ENCODE data around the gene SEC14L2. TPM values are rescaled to one million over a fixed set of nuclear protein-coding genes. Genes with fewer than 3 reads are reported as not detected.

SEC14L2 gene
- total and polyA plus RNA-seq, 2 experiments from 2014 or later, result 2.5 to 4.2 TPM

- H3K79me2 ChIP-seq (replicated peaks; ENCODE audit: insufficient read depth), result no peaks in the 10 kb centered on the region
- H3K27me3 ChIP-seq (ENCODE audit: insufficient read depth), result no peaks in the 10 kb centered on the region
- H4K20me1 ChIP-seq (replicated peaks; ENCODE audit: insufficient read depth), result no peaks in the 10 kb centered on the region
- DNase-seq (ENCODE audit: low spot score) (no peak), ATAC-seq (no peak)
- H3K36me3 ChIP-seq (ENCODE audit: insufficient read depth), result no peaks in the 10 kb centered on the region
- H3K4me1 ChIP-seq (ENCODE audit: insufficient read depth), result no peaks in the 10 kb centered on the region
- no peak overlapping the region for H3K4me3 ChIP-seq
- H3K4me2 ChIP-seq, result no peak overlapping the region
- no peak overlapping the region for H3K27ac ChIP-seq (ENCODE audit: low read depth)
- Mint-ChIP-seq H3K36me3 (ENCODE audit: low read depth) (no peaks in the 10 kb centered on the region), H3K4me3 (no peak overlapping the region), H3K27ac (no peak overlapping the region), H3K27me3 (ENCODE audit: insufficient read depth, low read depth, poor library complexity) (peaks cover 4% of the 10 kb centered on the region), H3K4me1 (no peaks in the 10 kb centered on the region), H3K9me3 (no peaks in the 10 kb centered on the region)
- TF ChIP-seq EZH2 (IDR thresholded peaks at IDR 0.05; ENCODE audit: low read depth, unreplicated experiment) (no peak), ETS1 (IDR thresholded peaks at IDR 0.05) (no peak), CREB1 (CRISPR knock-in tag; IDR thresholded peaks at IDR 0.05; ENCODE audit: low read depth) (no peak), ZNF331 (CRISPR knock-in tag; IDR thresholded peaks at IDR 0.05; ENCODE audit: low read depth) (no peak), STAT1 (IDR thresholded peaks at IDR 0.05; ENCODE audit: unreplicated experiment) (no peak), JUNB (IDR thresholded peaks at IDR 0.05; ENCODE audit: unreplicated experiment) (no peak)
- peaks cover 6% of the 10 kb centered on the region; the same call in 1 of the 2 replicates for H3K9me2 ChIP-seq (ENCODE audit: insufficient read depth)
- H3F3A ChIP-seq (replicated peaks; ENCODE audit: low read depth), result no peaks in the 10 kb centered on the region
- no peak overlapping the region for H2AFZ ChIP-seq
Observed at GRCh38 chr22:30469165-30469564, 72.3 kb downstream of the SEC14L2 start.

GRCh38 chr22:30470655-30471054 lies 73.8 kb downstream of the SEC14L2 start:
- no peaks in the 10 kb centered on the region for H3K36me3 Mint-ChIP-seq (ENCODE audit: low read depth)
- H3K4me3 Mint-ChIP-seq, result no peak overlapping the region
- H3K4me1 Mint-ChIP-seq, result no peaks in the 10 kb centered on the region
- TF ChIP-seq EZH2phosphoT487 (IDR thresholded peaks at IDR 0.05; ENCODE audit: unreplicated experiment) (no peak), NANOG (IDR thresholded peaks at IDR 0.05; ENCODE audit: borderline replicate concordance) (no peak), CTCF (conservative IDR thresholded peaks at IDR 0.05; ENCODE audit: low read depth in 2 of 2) (no peak), CREB1 (CRISPR knock-in tag; IDR thresholded peaks at IDR 0.05; ENCODE audit: low read depth) (no peak), ZNF331 (CRISPR knock-in tag; IDR thresholded peaks at IDR 0.05; ENCODE audit: low read depth) (no peak), REST (IDR thresholded peaks at IDR 0.05; ENCODE audit: unreplicated experiment) (no peak), EZH2 (IDR thresholded peaks at IDR 0.05; ENCODE audit: low read depth, unreplicated experiment) (no peak), POLR2AphosphoS5 (IDR thresholded peaks at IDR 0.05; ENCODE audit: low read depth) (no peak), JUNB (IDR thresholded peaks at IDR 0.05; ENCODE audit: unreplicated experiment) (no peak), STAT1 (IDR thresholded peaks at IDR 0.05; ENCODE audit: unreplicated experiment) (no peak), ZNF114 (CRISPR knock-in tag; IDR thresholded peaks at IDR 0.05) (no peak), ETS1 (IDR thresholded peaks at IDR 0.05) (no peak)

More at GRCh38 chr22:30470655-30471054, 73.8 kb downstream of the SEC14L2 start:
- Histone ChIP-seq H4K20me1 (replicated peaks; ENCODE audit: insufficient read depth) (no peaks in the 10 kb centered on the region), H3K4me1 (ENCODE audit: insufficient read depth) (no peaks in the 10 kb centered on the region), H3K4me2 (no peak overlapping the region), H3K9me2 (ENCODE audit: insufficient read depth) (peaks cover 3% of the 10 kb centered on the region; the same call in 1 of the 2 replicates), H3K4me3 (no peak overlapping the region), H3F3A (replicated peaks; ENCODE audit: low read depth) (no peaks in the 10 kb centered on the region), H3K27me3 (ENCODE audit: insufficient read depth) (no peaks in the 10 kb centered on the region), H3K79me2 (replicated peaks; ENCODE audit: insufficient read depth) (no peaks in the 10 kb centered on the region), H3K27ac (ENCODE audit: low read depth) (no peak overlapping the region), H3K36me3 (ENCODE audit: insufficient read depth) (no peaks in the 10 kb centered on the region), H2AFZ (no peak overlapping the region)
- H3K9me3 Mint-ChIP-seq, result no peaks in the 10 kb centered on the region
- peaks cover 4% of the 10 kb centered on the region for H3K27me3 Mint-ChIP-seq (ENCODE audit: insufficient read depth, low read depth, poor library complexity)
- ATAC-seq (no peak), DNase-seq (ENCODE audit: low spot score) (no peak)
- no peak overlapping the region for H3K27ac Mint-ChIP-seq
